ENCODE data around the gene EGF.

Gene EGF

DNA sequence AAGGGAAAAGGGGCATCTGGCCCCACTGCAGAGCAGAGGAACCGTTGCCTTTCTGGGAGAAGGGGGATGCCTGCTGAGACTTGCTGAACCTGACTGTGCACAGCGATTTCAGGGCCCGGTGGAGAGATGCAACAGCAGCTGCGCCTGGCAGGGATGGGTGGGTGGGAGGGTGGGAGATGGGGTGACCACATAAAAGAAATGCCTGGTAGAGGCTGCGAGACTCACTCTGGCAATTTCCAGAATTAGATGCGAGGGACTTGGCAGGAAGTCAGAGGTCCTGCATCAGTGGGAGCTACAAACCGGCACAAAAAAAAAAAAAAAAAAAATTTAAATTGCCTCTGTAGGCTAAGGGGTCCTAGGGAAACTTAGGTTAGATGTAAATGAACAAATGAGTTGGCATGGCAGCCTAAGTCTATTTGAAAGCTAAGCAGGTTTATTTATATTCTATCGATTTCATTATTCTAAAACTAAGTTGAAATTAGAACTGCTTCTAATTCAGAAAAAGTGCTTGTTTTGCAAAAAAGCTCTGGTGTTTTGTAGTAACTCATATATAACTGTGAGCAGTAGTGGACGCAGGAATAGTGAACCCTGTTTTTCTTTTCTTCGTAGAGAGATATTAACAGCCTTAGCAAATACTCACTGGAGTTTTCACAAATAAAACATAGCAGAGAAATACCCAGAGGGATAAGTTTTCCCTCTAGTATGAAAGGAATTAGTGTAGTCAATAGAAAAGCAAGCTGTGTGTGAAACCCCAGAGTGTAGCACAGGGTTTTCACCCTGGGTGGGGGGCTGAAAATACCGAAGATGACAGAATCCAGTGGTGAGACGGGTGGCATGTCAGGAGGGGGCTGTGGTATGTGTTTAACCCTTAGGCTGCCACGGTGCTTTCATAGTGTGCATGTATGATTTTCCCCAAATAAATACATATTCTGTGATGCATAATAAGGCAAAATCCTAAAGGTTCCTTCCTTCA lies 130.1 kb downstream of the EGF start:
- no peak for DNase-seq

DNA sequence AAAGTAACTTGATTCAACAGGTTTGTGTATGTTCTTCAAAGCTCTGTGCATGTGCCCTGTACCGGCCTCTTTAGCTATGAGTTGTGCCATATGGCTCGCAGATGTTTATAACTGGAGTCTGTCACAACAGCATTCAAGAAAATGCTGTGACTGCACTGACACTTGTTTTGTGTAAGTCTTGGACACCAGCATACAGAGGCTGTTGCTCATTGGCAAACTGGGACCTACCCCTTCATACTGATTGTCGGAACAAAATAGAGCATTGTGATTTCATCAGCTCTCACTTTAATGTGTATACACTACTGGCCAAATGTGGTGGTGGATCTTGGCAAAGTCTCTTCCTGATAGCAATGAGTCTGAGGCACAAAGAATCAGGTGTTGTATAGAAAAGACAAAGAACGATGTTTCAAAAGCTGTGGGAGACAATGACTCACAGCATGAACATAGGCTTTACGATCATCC lies 133.9 kb downstream of the EGF start:
- DNase-seq: no peak

DNA sequence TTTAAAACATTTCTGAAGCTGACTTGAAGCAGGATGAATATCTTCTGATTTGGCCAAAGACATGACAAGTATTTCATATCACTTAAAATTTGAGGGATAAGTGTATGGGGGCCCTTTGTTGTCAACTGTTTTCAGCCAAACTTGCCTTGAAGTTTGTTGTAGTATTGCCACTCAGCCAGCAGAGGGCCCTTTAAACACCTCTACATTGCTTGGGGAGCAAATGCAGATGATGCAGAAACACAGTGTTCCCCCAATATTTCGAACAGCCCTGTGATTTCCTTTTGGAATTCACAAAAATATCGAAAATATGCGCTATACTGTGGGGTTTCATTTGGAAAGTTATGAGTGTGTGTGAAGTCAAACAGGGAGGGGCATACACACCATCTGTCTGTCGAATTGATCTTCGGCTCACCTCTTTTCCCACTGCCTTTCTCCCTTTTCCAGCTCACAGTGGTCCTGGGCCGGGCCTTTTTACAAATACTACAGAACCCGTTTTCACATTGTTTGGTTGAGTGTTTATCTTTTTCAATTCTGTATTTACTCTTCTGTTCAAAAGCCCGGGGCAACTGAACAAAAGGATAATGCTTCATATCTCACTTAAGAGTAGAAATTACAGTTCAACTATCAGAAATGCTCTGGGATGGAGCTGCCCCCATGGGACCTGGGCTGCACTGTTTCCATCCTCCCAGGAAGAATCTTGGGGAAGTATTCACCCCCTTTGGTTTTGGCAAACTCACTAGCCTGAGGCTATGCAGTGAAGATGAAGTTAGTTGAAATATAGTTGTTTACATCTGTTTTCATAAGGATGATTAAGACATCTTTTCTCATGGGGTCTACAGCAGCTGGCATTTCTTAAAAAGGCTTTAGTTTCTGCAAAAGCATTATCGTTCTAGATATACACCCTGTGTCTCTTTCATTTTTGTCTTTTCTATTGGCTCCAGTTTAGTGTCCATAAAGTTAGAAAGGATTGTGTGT lies 137.6 kb downstream of the EGF start:
- peak; percentile 58 for DNase-seq

DNA sequence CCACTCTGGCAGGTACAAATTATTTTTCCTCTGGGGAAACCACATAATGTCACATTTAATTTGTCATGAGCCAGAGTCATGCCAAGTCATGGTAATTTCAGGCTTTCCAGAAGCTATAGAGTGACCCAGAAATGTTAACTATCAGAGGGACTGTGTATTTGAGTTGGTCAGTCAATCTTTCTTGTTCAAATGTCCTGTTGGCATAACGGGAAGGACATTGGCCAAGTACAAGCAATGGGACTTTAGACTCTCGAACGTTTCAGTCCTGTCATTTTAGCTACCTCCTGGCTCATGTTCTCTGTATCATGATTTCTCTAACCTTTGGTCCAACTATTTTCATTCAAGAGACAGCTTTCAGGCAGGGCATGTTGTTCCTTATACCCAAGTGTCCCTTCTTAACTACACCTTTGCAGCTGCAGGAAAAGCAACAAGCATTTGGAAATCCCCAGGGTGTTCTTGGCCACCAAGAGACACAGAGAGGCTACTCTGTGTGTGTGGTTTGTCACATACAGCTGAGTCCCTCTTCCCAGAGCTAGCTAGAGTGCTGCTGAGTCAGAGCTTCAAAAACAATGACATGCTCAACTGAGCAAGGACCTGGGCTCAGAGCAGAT lies 142.6 kb downstream of the EGF start:
- DNase-seq: no peak

DNA sequence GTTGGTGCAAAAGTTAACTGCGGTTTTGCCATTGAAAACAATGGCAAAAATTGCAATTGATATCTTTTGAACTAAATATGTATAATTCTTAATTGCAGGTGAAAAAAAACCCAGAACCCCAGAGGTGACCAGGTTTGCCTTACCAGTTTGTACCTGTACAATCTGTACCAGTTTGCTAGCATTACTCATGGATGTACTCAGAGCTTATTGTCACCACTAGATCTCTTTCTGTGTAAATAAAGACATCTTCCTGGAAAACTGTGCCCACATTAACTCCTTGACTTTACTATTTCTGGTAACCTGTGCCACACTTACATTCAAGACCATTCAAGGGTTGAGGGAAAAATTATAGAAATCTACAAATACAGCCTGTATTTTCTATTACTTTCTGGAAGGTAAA lies 146.0 kb downstream of the EGF start:
- no peak for DNase-seq

DNA sequence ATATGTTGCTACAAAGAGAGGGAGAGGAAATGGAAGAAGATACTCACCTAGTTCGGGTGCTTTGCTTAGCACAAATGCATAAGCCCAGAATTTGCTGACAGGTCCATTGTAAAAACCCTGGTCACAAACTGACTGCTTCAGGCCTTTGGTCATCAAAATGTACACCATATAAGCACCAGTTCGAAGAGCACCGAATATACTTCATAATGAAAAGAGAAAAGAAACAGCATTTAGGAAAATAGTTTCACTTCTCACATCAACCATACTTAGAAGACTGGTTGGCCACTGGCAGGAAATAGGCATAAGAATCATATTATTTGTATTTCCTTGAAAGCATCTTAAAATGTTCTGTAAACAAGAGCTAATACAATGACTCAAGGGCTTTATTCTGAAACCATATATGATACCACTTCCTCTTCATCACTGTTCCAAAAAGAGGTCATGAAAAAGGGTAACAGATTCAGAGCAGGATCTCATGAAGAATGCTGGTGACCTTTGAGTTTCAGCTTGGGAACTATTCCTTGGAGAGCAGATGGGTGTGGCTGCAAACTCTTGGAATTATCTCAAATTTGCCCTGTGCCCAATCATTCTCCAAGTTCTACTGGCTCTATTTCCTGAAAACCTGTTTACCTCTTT lies 147.0 kb downstream of the EGF start:
- DNase-seq: no peak

DNA sequence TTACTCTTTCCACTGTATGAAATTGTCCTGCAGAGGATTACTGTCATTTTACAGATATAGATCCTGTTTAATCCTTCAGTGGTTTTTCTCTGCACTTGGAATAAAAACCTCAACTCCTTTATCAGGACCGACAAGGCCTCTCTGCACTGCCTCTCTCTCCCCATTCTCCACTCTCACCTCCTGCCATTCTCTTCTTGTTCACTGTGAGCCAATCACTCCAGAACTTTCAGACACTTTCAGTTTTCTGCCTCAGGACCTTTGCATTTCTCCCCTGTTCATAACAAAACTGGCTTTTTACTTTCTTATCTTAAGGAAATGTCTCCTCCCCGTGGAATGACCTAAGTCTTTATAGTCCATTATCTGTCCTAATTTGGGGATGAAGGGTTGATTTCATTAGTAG lies 148.4 kb downstream of the EGF start:
- DNase-seq: no peak
